ENCODE data around the gene CBLC.

DNA sequence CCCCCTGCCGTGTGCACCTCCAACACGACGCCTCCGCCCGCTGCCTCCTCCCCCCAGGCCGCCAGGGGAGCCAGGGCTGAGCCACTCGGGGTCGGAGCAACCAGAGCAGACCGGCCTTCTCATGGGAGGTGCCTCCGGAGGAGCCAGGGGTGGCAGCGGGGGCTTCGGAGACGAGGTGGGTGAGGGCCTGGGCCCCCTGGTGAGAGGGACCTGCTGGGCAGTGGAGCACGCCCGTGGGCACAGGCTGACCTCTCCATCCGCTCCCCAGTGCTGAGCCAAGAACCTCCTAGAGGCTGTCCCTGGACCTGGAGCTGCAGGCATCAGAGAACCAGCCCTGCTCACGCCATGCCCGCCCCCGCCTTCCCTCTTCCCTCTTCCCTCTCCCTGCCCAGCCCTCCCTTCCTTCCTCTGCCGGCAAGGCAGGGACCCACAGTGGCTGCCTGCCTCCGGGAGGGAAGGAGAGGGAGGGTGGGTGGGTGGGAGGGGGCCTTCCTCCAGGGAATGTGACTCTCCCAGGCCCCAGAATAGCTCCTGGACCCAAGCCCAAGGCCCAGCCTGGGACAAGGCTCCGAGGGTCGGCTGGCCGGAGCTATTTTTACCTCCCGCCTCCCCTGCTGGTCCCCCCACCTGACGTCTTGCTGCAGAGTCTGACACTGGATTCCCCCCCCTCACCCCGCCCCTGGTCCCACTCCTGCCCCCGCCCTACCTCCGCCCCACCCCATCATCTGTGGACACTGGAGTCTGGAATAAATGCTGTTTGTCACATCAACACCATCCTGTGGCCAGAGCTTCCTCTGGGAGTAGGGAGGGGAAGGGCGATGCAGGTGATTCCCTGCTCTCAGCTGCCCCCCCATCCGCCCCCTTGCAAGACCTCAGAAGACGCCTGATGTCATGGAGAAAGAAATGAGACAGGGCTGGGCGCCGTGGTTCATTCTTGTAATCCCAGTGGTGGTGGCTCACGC is 43.2 kb downstream of the CBLC start:
- TF ChIP-seq SP1 (CRISPR knock-in tag; conservative IDR thresholded peaks at IDR 0.05) (no peak), ZBTB21 (CRISPR knock-in tag; IDR thresholded peaks at IDR 0.05; ENCODE audit: borderline replicate concordance) (no peak), RELA (CRISPR knock-in tag; IDR thresholded peaks at IDR 0.05; ENCODE audit: borderline replicate concordance) (no peak), GABPB1 (CRISPR knock-in tag; IDR thresholded peaks at IDR 0.05) (no peak), TEAD4 (CRISPR knock-in tag; IDR thresholded peaks at IDR 0.05) (no peak)
- TF ChIP-seq, protein P1, sequence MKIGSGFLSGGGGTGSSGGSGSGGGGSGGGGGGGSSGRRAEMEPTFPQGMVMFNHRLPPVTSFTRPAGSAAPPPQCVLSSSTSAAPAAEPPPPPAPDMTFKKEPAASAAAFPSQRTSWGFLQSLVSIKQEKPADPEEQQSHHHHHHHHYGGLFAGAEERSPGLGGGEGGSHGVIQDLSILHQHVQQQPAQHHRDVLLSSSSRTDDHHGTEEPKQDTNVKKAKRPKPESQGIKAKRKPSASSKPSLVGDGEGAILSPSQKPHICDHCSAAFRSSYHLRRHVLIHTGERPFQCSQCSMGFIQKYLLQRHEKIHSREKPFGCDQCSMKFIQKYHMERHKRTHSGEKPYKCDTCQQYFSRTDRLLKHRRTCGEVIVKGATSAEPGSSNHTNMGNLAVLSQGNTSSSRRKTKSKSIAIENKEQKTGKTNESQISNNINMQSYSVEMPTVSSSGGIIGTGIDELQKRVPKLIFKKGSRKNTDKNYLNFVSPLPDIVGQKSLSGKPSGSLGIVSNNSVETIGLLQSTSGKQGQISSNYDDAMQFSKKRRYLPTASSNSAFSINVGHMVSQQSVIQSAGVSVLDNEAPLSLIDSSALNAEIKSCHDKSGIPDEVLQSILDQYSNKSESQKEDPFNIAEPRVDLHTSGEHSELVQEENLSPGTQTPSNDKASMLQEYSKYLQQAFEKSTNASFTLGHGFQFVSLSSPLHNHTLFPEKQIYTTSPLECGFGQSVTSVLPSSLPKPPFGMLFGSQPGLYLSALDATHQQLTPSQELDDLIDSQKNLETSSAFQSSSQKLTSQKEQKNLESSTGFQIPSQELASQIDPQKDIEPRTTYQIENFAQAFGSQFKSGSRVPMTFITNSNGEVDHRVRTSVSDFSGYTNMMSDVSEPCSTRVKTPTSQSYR (CRISPR knock-in tag; IDR thresholded peaks at IDR 0.05) = no peak
- TF ChIP-seq, protein P2, sequence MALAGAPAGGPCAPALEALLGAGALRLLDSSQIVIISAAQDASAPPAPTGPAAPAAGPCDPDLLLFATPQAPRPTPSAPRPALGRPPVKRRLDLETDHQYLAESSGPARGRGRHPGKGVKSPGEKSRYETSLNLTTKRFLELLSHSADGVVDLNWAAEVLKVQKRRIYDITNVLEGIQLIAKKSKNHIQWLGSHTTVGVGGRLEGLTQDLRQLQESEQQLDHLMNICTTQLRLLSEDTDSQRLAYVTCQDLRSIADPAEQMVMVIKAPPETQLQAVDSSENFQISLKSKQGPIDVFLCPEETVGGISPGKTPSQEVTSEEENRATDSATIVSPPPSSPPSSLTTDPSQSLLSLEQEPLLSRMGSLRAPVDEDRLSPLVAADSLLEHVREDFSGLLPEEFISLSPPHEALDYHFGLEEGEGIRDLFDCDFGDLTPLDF (CRISPR knock-in tag; IDR thresholded peaks at IDR 0.05) = no peak
- TF ChIP-seq, protein P3, sequence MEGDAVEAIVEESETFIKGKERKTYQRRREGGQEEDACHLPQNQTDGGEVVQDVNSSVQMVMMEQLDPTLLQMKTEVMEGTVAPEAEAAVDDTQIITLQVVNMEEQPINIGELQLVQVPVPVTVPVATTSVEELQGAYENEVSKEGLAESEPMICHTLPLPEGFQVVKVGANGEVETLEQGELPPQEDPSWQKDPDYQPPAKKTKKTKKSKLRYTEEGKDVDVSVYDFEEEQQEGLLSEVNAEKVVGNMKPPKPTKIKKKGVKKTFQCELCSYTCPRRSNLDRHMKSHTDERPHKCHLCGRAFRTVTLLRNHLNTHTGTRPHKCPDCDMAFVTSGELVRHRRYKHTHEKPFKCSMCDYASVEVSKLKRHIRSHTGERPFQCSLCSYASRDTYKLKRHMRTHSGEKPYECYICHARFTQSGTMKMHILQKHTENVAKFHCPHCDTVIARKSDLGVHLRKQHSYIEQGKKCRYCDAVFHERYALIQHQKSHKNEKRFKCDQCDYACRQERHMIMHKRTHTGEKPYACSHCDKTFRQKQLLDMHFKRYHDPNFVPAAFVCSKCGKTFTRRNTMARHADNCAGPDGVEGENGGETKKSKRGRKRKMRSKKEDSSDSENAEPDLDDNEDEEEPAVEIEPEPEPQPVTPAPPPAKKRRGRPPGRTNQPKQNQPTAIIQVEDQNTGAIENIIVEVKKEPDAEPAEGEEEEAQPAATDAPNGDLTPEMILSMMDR (IDR thresholded peaks at IDR 0.05) = no peak
- TF ChIP-seq, protein P4, sequence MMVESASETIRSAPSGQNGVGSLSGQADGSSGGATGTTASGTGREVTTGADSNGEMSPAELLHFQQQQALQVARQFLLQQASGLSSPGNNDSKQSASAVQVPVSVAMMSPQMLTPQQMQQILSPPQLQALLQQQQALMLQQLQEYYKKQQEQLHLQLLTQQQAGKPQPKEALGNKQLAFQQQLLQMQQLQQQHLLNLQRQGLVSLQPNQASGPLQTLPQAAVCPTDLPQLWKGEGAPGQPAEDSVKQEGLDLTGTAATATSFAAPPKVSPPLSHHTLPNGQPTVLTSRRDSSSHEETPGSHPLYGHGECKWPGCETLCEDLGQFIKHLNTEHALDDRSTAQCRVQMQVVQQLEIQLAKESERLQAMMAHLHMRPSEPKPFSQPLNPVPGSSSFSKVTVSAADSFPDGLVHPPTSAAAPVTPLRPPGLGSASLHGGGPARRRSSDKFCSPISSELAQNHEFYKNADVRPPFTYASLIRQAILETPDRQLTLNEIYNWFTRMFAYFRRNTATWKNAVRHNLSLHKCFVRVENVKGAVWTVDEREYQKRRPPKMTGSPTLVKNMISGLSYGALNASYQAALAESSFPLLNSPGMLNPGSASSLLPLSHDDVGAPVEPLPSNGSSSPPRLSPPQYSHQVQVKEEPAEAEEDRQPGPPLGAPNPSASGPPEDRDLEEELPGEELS (CRISPR knock-in tag; IDR thresholded peaks at IDR 0.05) = no peak
- TF ChIP-seq, protein P5, sequence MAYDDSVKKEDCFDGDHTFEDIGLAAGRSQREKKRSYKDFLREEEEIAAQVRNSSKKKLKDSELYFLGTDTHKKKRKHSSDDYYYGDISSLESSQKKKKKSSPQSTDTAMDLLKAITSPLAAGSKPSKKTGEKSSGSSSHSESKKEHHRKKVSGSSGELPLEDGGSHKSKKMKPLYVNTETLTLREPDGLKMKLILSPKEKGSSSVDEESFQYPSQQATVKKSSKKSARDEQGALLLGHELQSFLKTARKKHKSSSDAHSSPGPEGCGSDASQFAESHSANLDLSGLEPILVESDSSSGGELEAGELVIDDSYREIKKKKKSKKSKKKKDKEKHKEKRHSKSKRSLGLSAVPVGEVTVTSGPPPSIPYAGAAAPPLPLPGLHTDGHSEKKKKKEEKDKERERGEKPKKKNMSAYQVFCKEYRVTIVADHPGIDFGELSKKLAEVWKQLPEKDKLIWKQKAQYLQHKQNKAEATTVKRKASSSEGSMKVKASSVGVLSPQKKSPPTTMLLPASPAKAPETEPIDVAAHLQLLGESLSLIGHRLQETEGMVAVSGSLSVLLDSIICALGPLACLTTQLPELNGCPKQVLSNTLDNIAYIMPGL (CRISPR knock-in tag; IDR thresholded peaks at IDR 0.05) = no peak
